Adrenal gland (tissue), 5 donors: Measurements from ENCODE around the gene EIF4G2.

Experiments
- POLR2A ChIP-seq, 2 donors: fragments of 450-650 bp; IDR thresholded peaks; one replicate each; pipeline ENCODE4 v1.6.1; 2017; ENCODE audit warnings: antibody characterized with exemption in 2 of 2, mild to moderate bottlenecking in 2 of 2, moderate library complexity in 1 of 2
- TF ChIP-seq, protein P1 (sequence below), 6 experiments: fragments of 450-650 bp in 4 of 6; fragments of 200-600 bp in 2 of 6; sonication (generic) in 1 of 6; IDR thresholded peaks; 1 replicate in 5 of 6; 2 replicates in 1 of 6; pipeline versions ENCODE4 v1.5.1 to v1.8.0; 2016 to 2021; ENCODE audit warnings: antibody characterized with exemption in 6 of 6, mild to moderate bottlenecking in 2 of 6, moderate library complexity in 1 of 6
- donor health status: DM: no; HTN: no; CAD: no.

DNA sequence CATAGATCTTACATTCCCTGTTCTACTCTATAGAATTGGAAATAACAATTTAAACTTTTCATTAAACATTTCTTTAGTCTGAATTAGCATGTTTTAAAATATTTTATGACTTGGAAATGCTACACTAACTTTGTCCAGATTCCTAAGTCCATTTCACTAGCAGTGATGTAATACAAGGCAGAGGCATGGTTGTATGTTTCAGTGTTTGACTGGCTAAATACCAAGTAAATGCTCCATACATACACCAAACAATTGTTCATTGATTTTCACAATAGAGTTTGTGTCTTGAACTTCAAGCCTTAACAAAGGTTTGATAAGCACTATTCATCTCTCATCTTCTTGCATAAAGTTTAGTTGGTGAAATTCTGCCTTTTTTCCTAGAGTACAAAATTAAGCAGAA lies 35.6 kb upstream of the EIF4G2 start:
- TF ChIP-seq, protein P1, sequence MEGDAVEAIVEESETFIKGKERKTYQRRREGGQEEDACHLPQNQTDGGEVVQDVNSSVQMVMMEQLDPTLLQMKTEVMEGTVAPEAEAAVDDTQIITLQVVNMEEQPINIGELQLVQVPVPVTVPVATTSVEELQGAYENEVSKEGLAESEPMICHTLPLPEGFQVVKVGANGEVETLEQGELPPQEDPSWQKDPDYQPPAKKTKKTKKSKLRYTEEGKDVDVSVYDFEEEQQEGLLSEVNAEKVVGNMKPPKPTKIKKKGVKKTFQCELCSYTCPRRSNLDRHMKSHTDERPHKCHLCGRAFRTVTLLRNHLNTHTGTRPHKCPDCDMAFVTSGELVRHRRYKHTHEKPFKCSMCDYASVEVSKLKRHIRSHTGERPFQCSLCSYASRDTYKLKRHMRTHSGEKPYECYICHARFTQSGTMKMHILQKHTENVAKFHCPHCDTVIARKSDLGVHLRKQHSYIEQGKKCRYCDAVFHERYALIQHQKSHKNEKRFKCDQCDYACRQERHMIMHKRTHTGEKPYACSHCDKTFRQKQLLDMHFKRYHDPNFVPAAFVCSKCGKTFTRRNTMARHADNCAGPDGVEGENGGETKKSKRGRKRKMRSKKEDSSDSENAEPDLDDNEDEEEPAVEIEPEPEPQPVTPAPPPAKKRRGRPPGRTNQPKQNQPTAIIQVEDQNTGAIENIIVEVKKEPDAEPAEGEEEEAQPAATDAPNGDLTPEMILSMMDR (IDR thresholded peaks at IDR 0.05): no peak
- TF ChIP-seq POLR2A (IDR thresholded peaks at IDR 0.05): no peak
